PC-3 (cell line): Measurements from ENCODE around the gene CSNK1G1.

Experiments used
- CTCF ChIP-seq: fragments of 300-600 bp; sonication (generic); conservative IDR thresholded peaks from 2 replicates; pipeline ENCODE4 v1.5.1; 2017; ENCODE audit warnings: antibody characterized with exemption, low read depth, mild to moderate bottlenecking, low read length
- EZH2 ChIP-seq: fragments of 300-600 bp; sonication (generic); IDR thresholded peaks from one replicate; pipeline ENCODE4 v1.6.1; 2017; ENCODE audit warnings: antibody characterized with exemption, mild to moderate bottlenecking, low read length; ENCODE audit not compliant: unreplicated experiment

GRCh38 chr15:64356710-64357040 lies 702 bp upstream of the CSNK1G1 start:
- no peak for TF ChIP-seq CTCF
- TF ChIP-seq EZH2: no peak
